H1 (cell line): Measurements from ENCODE around the gene CYP3A7. TPM values are rescaled to one million over a fixed set of nuclear protein-coding genes. Genes with fewer than 3 reads are reported as not detected.

Experiments used
- polyA plus RNA-seq, 7 experiments: library from polyadenylated mRNA; depleted of rRNA in 3 of 7; stranded (reverse) in 5 of 7; unstranded in 2 of 7; fragments of >200 nt in 5 of 7; fragments of 200-250 nt in 2 of 7; gene quantifications; 1 replicate in 5 of 7; 2 replicates in 1 of 7; 4 replicates in 1 of 7; pipeline versions ENCODE4 v1.2.1 to v1.2.3, GENCODE V29; 2011 to 2013; ENCODE audit warnings: missing spikeins in 2 of 7, mixed read lengths in 2 of 7
- total RNA-seq: library from RNA; stranded (reverse); fragmentation: NEBNext Ultra II Directional; extraction: Animal tissue kit (Norgen Biotek cat#: 25700); gene quantifications from 2 replicates; pipeline ENCODE4 v1.2.1, GENCODE V29; 2021
- TF ChIP-seq, protein P1 (sequence below): fragments of 300-600 bp; sonication (generic); IDR thresholded peaks from 2 replicates; pipeline ENCODE4 v1.7.1; 2012; ENCODE audit warnings: low read length, moderate library complexity, mild to moderate bottlenecking, inconsistent platforms; ENCODE audit not compliant: insufficient replicate concordance

The CYP3A7 gene
- total and polyA plus RNA-seq, 2 of the 8 experiments (the other 6 are each of a cell fraction or from before 2014, with no cell fraction given): not detected

DNA sequence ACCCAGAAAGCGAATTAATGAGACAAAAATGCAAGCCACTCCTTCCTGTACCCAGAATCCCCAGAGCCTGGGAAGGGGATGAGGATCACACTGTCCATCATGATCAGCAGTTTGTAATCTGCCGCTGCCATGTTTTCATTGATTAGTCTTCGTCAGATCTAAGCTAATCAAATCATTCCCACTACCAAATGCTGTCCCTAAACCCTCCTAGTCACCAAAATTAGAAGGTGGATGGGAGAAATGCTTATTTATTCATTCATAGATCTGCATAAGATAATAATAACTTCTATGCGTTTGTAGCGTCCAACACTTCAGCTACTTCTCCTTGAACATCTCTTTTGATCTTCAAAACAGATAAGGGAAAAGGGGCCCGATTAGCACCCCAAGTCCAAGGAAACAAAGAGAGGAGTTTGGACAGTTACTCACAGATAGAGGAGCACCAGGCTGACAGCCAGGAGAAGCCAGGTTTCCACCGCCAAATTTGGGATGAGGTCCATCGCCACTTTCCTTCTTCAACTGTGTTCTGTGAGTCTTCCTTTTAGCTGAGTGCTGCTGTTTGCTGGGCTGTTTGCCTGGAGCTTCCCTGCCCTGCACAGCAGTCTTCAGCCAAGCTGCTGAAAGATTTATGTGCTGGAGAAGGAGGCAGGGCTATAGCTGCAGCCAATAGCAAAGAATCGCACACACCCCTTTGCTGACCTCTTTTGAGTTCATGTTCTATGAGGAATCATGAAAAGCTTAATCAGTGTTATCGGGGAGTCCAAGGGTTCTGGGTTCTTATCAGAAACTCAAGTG, 55.4 kb downstream of the CYP3A7 start, which contains the start of gene CYP3A5 (continued):
- TF ChIP-seq, protein P1, sequence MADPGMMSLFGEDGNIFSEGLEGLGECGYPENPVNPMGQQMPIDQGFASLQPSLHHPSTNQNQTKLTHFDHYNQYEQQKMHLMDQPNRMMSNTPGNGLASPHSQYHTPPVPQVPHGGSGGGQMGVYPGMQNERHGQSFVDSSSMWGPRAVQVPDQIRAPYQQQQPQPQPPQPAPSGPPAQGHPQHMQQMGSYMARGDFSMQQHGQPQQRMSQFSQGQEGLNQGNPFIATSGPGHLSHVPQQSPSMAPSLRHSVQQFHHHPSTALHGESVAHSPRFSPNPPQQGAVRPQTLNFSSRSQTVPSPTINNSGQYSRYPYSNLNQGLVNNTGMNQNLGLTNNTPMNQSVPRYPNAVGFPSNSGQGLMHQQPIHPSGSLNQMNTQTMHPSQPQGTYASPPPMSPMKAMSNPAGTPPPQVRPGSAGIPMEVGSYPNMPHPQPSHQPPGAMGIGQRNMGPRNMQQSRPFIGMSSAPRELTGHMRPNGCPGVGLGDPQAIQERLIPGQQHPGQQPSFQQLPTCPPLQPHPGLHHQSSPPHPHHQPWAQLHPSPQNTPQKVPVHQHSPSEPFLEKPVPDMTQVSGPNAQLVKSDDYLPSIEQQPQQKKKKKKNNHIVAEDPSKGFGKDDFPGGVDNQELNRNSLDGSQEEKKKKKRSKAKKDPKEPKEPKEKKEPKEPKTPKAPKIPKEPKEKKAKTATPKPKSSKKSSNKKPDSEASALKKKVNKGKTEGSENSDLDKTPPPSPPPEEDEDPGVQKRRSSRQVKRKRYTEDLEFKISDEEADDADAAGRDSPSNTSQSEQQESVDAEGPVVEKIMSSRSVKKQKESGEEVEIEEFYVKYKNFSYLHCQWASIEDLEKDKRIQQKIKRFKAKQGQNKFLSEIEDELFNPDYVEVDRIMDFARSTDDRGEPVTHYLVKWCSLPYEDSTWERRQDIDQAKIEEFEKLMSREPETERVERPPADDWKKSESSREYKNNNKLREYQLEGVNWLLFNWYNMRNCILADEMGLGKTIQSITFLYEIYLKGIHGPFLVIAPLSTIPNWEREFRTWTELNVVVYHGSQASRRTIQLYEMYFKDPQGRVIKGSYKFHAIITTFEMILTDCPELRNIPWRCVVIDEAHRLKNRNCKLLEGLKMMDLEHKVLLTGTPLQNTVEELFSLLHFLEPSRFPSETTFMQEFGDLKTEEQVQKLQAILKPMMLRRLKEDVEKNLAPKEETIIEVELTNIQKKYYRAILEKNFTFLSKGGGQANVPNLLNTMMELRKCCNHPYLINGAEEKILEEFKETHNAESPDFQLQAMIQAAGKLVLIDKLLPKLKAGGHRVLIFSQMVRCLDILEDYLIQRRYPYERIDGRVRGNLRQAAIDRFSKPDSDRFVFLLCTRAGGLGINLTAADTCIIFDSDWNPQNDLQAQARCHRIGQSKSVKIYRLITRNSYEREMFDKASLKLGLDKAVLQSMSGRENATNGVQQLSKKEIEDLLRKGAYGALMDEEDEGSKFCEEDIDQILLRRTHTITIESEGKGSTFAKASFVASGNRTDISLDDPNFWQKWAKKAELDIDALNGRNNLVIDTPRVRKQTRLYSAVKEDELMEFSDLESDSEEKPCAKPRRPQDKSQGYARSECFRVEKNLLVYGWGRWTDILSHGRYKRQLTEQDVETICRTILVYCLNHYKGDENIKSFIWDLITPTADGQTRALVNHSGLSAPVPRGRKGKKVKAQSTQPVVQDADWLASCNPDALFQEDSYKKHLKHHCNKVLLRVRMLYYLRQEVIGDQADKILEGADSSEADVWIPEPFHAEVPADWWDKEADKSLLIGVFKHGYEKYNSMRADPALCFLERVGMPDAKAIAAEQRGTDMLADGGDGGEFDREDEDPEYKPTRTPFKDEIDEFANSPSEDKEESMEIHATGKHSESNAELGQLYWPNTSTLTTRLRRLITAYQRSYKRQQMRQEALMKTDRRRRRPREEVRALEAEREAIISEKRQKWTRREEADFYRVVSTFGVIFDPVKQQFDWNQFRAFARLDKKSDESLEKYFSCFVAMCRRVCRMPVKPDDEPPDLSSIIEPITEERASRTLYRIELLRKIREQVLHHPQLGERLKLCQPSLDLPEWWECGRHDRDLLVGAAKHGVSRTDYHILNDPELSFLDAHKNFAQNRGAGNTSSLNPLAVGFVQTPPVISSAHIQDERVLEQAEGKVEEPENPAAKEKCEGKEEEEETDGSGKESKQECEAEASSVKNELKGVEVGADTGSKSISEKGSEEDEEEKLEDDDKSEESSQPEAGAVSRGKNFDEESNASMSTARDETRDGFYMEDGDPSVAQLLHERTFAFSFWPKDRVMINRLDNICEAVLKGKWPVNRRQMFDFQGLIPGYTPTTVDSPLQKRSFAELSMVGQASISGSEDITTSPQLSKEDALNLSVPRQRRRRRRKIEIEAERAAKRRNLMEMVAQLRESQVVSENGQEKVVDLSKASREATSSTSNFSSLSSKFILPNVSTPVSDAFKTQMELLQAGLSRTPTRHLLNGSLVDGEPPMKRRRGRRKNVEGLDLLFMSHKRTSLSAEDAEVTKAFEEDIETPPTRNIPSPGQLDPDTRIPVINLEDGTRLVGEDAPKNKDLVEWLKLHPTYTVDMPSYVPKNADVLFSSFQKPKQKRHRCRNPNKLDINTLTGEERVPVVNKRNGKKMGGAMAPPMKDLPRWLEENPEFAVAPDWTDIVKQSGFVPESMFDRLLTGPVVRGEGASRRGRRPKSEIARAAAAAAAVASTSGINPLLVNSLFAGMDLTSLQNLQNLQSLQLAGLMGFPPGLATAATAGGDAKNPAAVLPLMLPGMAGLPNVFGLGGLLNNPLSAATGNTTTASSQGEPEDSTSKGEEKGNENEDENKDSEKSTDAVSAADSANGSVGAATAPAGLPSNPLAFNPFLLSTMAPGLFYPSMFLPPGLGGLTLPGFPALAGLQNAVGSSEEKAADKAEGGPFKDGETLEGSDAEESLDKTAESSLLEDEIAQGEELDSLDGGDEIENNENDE: no peak
